GM12892 (cell line): ENCODE data around the gene MX2.

Experiments used
- POLR2A ChIP-seq: IDR thresholded peaks from 2 replicates; pipeline ENCODE4 v1.6.1; 2011; ENCODE audit warnings: low read depth, low read length, control low read depth
- POLR2AphosphoS5 ChIP-seq: IDR thresholded peaks from 2 replicates; pipeline ENCODE4 v1.6.1; 2011; ENCODE audit warnings: low read depth, low read length, control low read depth
- TAF1 ChIP-seq: IDR thresholded peaks from 2 replicates; pipeline ENCODE4 v1.6.1; 2011; ENCODE audit warnings: low read depth, mild to moderate bottlenecking, control low read depth, low read length, borderline replicate concordance

DNA sequence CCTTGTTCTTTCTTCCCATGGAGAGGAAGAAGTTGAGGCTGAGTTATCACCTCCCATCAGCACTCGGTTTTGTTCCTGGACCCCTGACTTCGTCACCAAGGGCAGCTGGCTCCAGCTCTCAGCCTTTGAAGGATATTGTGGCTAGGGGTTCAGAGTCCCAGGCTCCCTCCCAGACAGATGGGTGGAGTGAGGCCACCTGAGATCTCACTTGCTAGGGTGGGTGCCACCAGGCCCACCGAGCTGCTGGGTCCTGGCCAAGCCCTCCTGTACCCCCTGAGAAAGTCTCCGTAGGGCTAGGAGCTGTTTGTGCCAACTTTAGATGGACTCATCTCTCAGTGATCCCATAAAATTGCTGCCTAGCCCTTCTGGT, 6.9 kb downstream of the MX2 start:
- TF ChIP-seq POLR2A (no peak), POLR2AphosphoS5 (no peak), TAF1 (no peak)
